H1 (cell line): Measurements from ENCODE around the gene RADX. TPM values are rescaled to one million over a fixed set of nuclear protein-coding genes. Genes with fewer than 3 reads are reported as not detected.

Source experiments
- CTCF ChIA-PET: fragments of 300-600 bp; sonication (Branson Sonifier 250); formaldehyde crosslinking; loops from one replicate; lab custom pipeline; 2021; ENCODE audit not compliant: partially characterized antibody; lab: Charles Lee
- POLR2A ChIA-PET: fragments of 300-600 bp; sonication (Branson Sonifier 250); formaldehyde crosslinking; loops from one replicate; lab custom pipeline; 2021; ENCODE audit warnings: inconsistent platforms; ENCODE audit not compliant: partially characterized antibody; lab: Charles Lee
- DNase-seq, 2 experiments: peaks; one replicate each; pipeline versions ENCODE4 v3.0.0 to v3.0.0-alpha.2; 2010 to 2022; ENCODE audit warnings: low spot score in 2 of 2, low read depth in 1 of 2, mixed read lengths in 1 of 2
- FAIRE-seq: peaks from 2 replicates; lab custom pipeline; 2011; peaks lifted over from hg19 to GRCh38; lab: Jason Lieb, UNC
- H2AFZ ChIP-seq: 2 replicates; pipeline ENCODE4 v1.8.1; 2012; ENCODE audit warnings: low read length, inconsistent platforms
- H2AK5ac ChIP-seq: 2 replicates; pipeline ENCODE4 v1.6.1; 2013; ENCODE audit warnings: low read depth, low read length
- H2BK120ac ChIP-seq: replicated peaks from 2 replicates; pipeline ENCODE3; 2013; ENCODE audit warnings: low read depth, low read length, inconsistent platforms
- H2BK12ac ChIP-seq: 2 replicates; pipeline ENCODE4 v1.6.1; 2013; ENCODE audit warnings: low read depth, low read length
- H2BK15ac ChIP-seq: 2 replicates; pipeline ENCODE4 v1.6.1; 2013; ENCODE audit warnings: low read length
- H2BK20ac ChIP-seq: 2 replicates; pipeline ENCODE4 v1.6.1; 2013; ENCODE audit warnings: low read length
- H2BK5ac ChIP-seq: 2 replicates; pipeline ENCODE4 v1.6.1; 2013; ENCODE audit warnings: low read depth, low read length
- H3K14ac ChIP-seq: 2 replicates; pipeline ENCODE4 v1.6.1; 2013; ENCODE audit warnings: inconsistent platforms; ENCODE audit not compliant: insufficient read length
- H3K18ac ChIP-seq: 2 replicates; pipeline ENCODE4 v1.6.1; 2013; ENCODE audit warnings: low read length; ENCODE audit errors: extremely low read depth
- H3K23ac ChIP-seq: 2 replicates; pipeline ENCODE4 v1.6.1; 2013; ENCODE audit warnings: inconsistent platforms; ENCODE audit not compliant: insufficient read length
- H3K23me2 ChIP-seq: 2 replicates; pipeline ENCODE4 v1.6.1; 2013; ENCODE audit warnings: low read depth, low read length
- H3K27ac ChIP-seq: 2 replicates; pipeline ENCODE4 v1.6.1; 2011; ENCODE audit warnings: low read depth, low read length, inconsistent platforms
- H3K27me3 ChIP-seq, 4 experiments: replicated peaks in 1 of 4; 1 replicate in 1 of 4; 2 replicates in 3 of 4; pipeline versions ENCODE4 v1.6.1 to v1.8.1; 2011 to 2013; ENCODE audit warnings: low read length in 3 of 4, mild to moderate bottlenecking in 3 of 4, inconsistent platforms in 2 of 4, mixed read lengths in 2 of 4, moderate library complexity in 1 of 4; ENCODE audit not compliant: control insufficient read depth in 3 of 4, insufficient read depth in 3 of 4; ENCODE audit errors: extremely low read depth in 1 of 4
- H3K36me3 ChIP-seq, 4 experiments: 2 replicates each; pipeline versions ENCODE4 v1.6.1 to v1.8.1; 2011 to 2013; ENCODE audit warnings: mild to moderate bottlenecking in 4 of 4, low read length in 3 of 4, moderate library complexity in 2 of 4, control low read depth in 1 of 4, inconsistent platforms in 1 of 4; ENCODE audit not compliant: insufficient read depth in 4 of 4, control insufficient read depth in 2 of 4
- H3K4ac ChIP-seq: replicated peaks from 2 replicates; pipeline ENCODE3; 2013; ENCODE audit warnings: low read length, low read depth, mixed read lengths, inconsistent platforms; ENCODE audit not compliant: insufficient read length
- H3K4me1 ChIP-seq, 4 experiments: replicated peaks in 1 of 4; 1 replicate in 1 of 4; 2 replicates in 3 of 4; pipeline versions ENCODE4 v1.6.1 to v1.8.1; 2011 to 2013; ENCODE audit warnings: low read length in 3 of 4, inconsistent platforms in 2 of 4, mixed read lengths in 1 of 4; ENCODE audit not compliant: insufficient read depth in 4 of 4, control insufficient read depth in 3 of 4
- H3K4me2 ChIP-seq, 2 experiments: 2 replicates each; pipeline versions ENCODE4 v1.6.1 to v1.8.1; 2011 to 2013; ENCODE audit warnings: low read depth in 2 of 2, low read length in 2 of 2, control low read depth in 1 of 2, inconsistent platforms in 1 of 2, mild to moderate bottlenecking in 1 of 2; ENCODE audit not compliant: insufficient read depth in 1 of 2
- H3K4me3 ChIP-seq, 4 experiments: fragments of 200-600, 300-600 bp in 1 of 4; sonication (generic), shearing (Covaris generic), sonication (Bioruptor Twin) in 1 of 4; 2 replicates each; pipeline versions ENCODE4 v1.5.1 to v1.8.1; 2011 to 2016; ENCODE audit warnings: low read length in 4 of 4, low read depth in 3 of 4, control low read depth in 2 of 4, inconsistent platforms in 2 of 4, mild to moderate bottlenecking in 2 of 4, mixed read lengths in 1 of 4, moderate library complexity in 1 of 4; ENCODE audit not compliant: insufficient read depth in 2 of 4; ENCODE audit errors: extremely low read depth in 1 of 4
- H3K56ac ChIP-seq: replicated peaks from 2 replicates; pipeline ENCODE3; 2013; ENCODE audit warnings: low read depth, mild to moderate bottlenecking, mixed read lengths, low read length, inconsistent platforms; ENCODE audit not compliant: insufficient read length
- H3K79me1 ChIP-seq: 2 replicates; pipeline ENCODE4 v1.6.1; 2013; ENCODE audit warnings: low read depth, low read length, control low read depth
- H3K79me2 ChIP-seq, 2 experiments: 2 replicates each; pipeline versions ENCODE4 v1.6.1 to v1.8.1; 2012 to 2013; ENCODE audit warnings: low read length in 2 of 2, mild to moderate bottlenecking in 2 of 2, inconsistent platforms in 1 of 2; ENCODE audit not compliant: insufficient read depth in 2 of 2, control insufficient read depth in 1 of 2
- H3K9ac ChIP-seq, 4 experiments: replicated peaks in 1 of 4; 1 replicate in 1 of 4; 2 replicates in 3 of 4; pipeline versions ENCODE4 v1.6.1 to v1.8.1; 2011 to 2013; ENCODE audit warnings: low read depth in 3 of 4, low read length in 3 of 4, control low read depth in 2 of 4, mild to moderate bottlenecking in 2 of 4, moderate library complexity in 2 of 4, inconsistent platforms in 1 of 4; ENCODE audit errors: extremely low read depth in 1 of 4
- H3K9me3 ChIP-seq, 2 experiments: 2 replicates each; pipeline versions ENCODE4 v1.6.1 to v1.8.1; 2012 to 2013; ENCODE audit warnings: mild to moderate bottlenecking in 2 of 2, moderate library complexity in 2 of 2, control low read depth in 1 of 2, inconsistent platforms in 1 of 2, low read depth in 1 of 2, low read length in 1 of 2, mixed read lengths in 1 of 2; ENCODE audit not compliant: insufficient read depth in 2 of 2
- H4K20me1 ChIP-seq, 2 experiments: replicated peaks in 1 of 2; 2 replicates each; pipeline versions ENCODE3 to v1.8.1; 2011 to 2013; ENCODE audit warnings: inconsistent platforms in 2 of 2, low read length in 2 of 2, mild to moderate bottlenecking in 1 of 2; ENCODE audit not compliant: insufficient read depth in 2 of 2, control insufficient read depth in 1 of 2
- H4K5ac ChIP-seq: 2 replicates; pipeline ENCODE4 v1.6.1; 2013; ENCODE audit warnings: low read length, low read depth, mixed read lengths, inconsistent platforms; ENCODE audit not compliant: insufficient read length
- H4K8ac ChIP-seq: 2 replicates; pipeline ENCODE4 v1.8.0; 2013; ENCODE audit warnings: mild to moderate bottlenecking, moderate library complexity, low read length, inconsistent platforms; ENCODE audit not compliant: insufficient read depth; ENCODE audit errors: extremely low read depth
- H4K91ac ChIP-seq: replicated peaks from 2 replicates; pipeline ENCODE3; 2013; ENCODE audit warnings: low read length, mixed read lengths, inconsistent platforms; ENCODE audit not compliant: insufficient read length
- BACH1 ChIP-seq: IDR thresholded peaks from 2 replicates; pipeline ENCODE4 v1.6.1; 2012; ENCODE audit warnings: low read length, improper control_type of control experiment
- CBX8 ChIP-seq: fragments of 300-800, 300-1000 bp; sonication (generic); IDR thresholded peaks from 2 replicates; pipeline ENCODE4 v1.7.1; 2016; ENCODE audit warnings: low read depth, low read length, borderline replicate concordance
- CHD1 ChIP-seq: IDR thresholded peaks from 2 replicates; pipeline ENCODE4 v1.6.1; 2012; ENCODE audit warnings: low read depth, low read length, improper control_type of control experiment
- CTBP2 ChIP-seq: IDR thresholded peaks from 2 replicates; pipeline ENCODE4 v1.7.0; 2011; ENCODE audit warnings: borderline replicate concordance, mild to moderate bottlenecking, moderate library complexity, mixed read lengths, low read length; ENCODE audit not compliant: insufficient read depth, insufficient read length
- CTCF ChIP-seq, 3 experiments: IDR thresholded peaks; 1 replicate in 2 of 3; 2 replicates in 1 of 3; pipeline versions ENCODE4 v1.5.1 to v1.6.1; 2011; ENCODE audit warnings: low read length in 3 of 3, mild to moderate bottlenecking in 3 of 3, inconsistent platforms in 2 of 3, low read depth in 1 of 3, moderate library complexity in 1 of 3; ENCODE audit not compliant: insufficient read depth in 1 of 3; ENCODE audit errors: control extremely low read depth in 1 of 3
- EZH2 ChIP-seq: fragments of 200-600 bp; sonication (generic); IDR thresholded peaks from 2 replicates; pipeline ENCODE4 v1.7.1; 2012; ENCODE audit warnings: low read depth, mild to moderate bottlenecking, moderate library complexity, low read length, inconsistent platforms; ENCODE audit not compliant: severe bottlenecking
- NANOG ChIP-seq: IDR thresholded peaks from 2 replicates; pipeline ENCODE4 v1.6.1; 2011; ENCODE audit warnings: low read length, low read depth, mild to moderate bottlenecking, inconsistent platforms; ENCODE audit not compliant: insufficient read depth, poor library complexity, severe bottlenecking
- POU5F1 ChIP-seq: IDR thresholded peaks from 2 replicates; pipeline ENCODE4 v1.6.1; 2011; ENCODE audit warnings: low read depth, mild to moderate bottlenecking, low read length, moderate library complexity
- SIN3A ChIP-seq, 2 experiments: IDR thresholded peaks in 1 of 2; conservative IDR thresholded peaks in 1 of 2; 2 replicates each; pipeline ENCODE4 v1.6.1; 2011 to 2012; ENCODE audit warnings: low read length in 2 of 2, improper control_type of control experiment in 1 of 2, low read depth in 1 of 2, mild to moderate bottlenecking in 1 of 2
- TBP ChIP-seq: IDR thresholded peaks from 2 replicates; pipeline ENCODE4 v1.6.1; 2011; ENCODE audit warnings: low read depth, low read length, improper control_type of control experiment
- TEAD4 ChIP-seq: IDR thresholded peaks from 2 replicates; pipeline ENCODE4 v1.6.1; 2012; ENCODE audit warnings: low read depth, low read length, inconsistent platforms, mixed read lengths
- ZNF274 ChIP-seq: IDR thresholded peaks from 2 replicates; pipeline ENCODE4 v1.7.0; 2012; ENCODE audit warnings: low read length, borderline replicate concordance; ENCODE audit errors: extremely low read depth
- WGBS, 2 experiments: shearing (Covaris generic) in 1 of 2; methylation state at CpG; one replicate each; pipeline versions ENCODE4 v1.1.6 to v1.1.7; 2013 to 2015; ENCODE audit warnings: low lambda C conversion rate in 2 of 2, mixed read lengths in 2 of 2, inconsistent platforms in 1 of 2, low coverage in 1 of 2, missing lambda C conversion rate in 1 of 2; ENCODE audit not compliant: insufficient replicate concordance in 2 of 2, insufficient coverage in 1 of 2, insufficient read length in 1 of 2; ENCODE audit errors: extremely low coverage in 1 of 2, missing lambda C conversion rate in 1 of 2; 5-methylcytosine and 5-hydroxymethylcytosine counted together
- polyA plus RNA-seq, 7 experiments: library from polyadenylated mRNA; depleted of rRNA in 3 of 7; stranded (reverse) in 5 of 7; unstranded in 2 of 7; fragments of >200 nt in 5 of 7; fragments of 200-250 nt in 2 of 7; gene quantifications; 1 replicate in 5 of 7; 2 replicates in 1 of 7; 4 replicates in 1 of 7; pipeline versions ENCODE4 v1.2.1 to v1.2.3, GENCODE V29; 2011 to 2013; ENCODE audit warnings: missing spikeins in 2 of 7, mixed read lengths in 2 of 7
- total RNA-seq: library from RNA; stranded (reverse); fragmentation: NEBNext Ultra II Directional; extraction: Animal tissue kit (Norgen Biotek cat#: 25700); gene quantifications from 2 replicates; pipeline ENCODE4 v1.2.1, GENCODE V29; 2021

RADX gene
- total and polyA plus RNA-seq, 2 of the 8 experiments (the other 6 are each of a cell fraction or from before 2014, with no cell fraction given): 1.7 to 4.5 TPM

GRCh38 chrX:106564986-106565385 is 46.8 kb upstream of the RADX start:
- Histone ChIP-seq H4K5ac (no peak overlapping the region), H3K36me3 (no peaks in the 10 kb centered on the region), H3K27ac (no peak overlapping the region), H4K91ac (no peak overlapping the region), H2BK12ac (no peak overlapping the region), H3K18ac (no peak overlapping the region), H4K8ac (no peak overlapping the region), H2BK15ac (no peak overlapping the region), H3K27me3 (no peaks in the 10 kb centered on the region), H3K79me2 (no peaks in the 10 kb centered on the region), H3K4me3 (no peak overlapping the region), H4K20me1 (no peaks in the 10 kb centered on the region), H2AK5ac (no peak overlapping the region), H3K56ac (no peak overlapping the region), H2AFZ (no peak overlapping the region), H3K4ac (no peak overlapping the region), H2BK5ac (no peak overlapping the region), H3K9ac (no peak overlapping the region), H3K23ac (no peak overlapping the region), H3K4me1 (no peaks in the 10 kb centered on the region), H2BK120ac (no peak overlapping the region), H3K14ac (no peak overlapping the region), H3K79me1 (no peaks in the 10 kb centered on the region), H2BK20ac (no peak overlapping the region), H3K9me3 (no peaks in the 10 kb centered on the region), H3K23me2 (no peaks in the 10 kb centered on the region), H3K4me2 (no peak overlapping the region)
- no peak for DNase-seq
- FAIRE-seq: no peak
- ChIA-PET CTCF (no interaction called here), POLR2A (no interaction called here)
- 59% methylated on average over 2 of the region's 2 CpGs; no CpG with 5 or more reads in 1 of the 2 experiments for WGBS, 2 experiments
- TF ChIP-seq BACH1 (no peak), NANOG (no peak), ZNF274 (no peak), CHD1 (no peak), POU5F1 (no peak), CTBP2 (no peak), TBP (no peak), CTCF (IDR thresholded peaks at IDR 0.05; ENCODE audit: control extremely low read depth in 1 of 3, insufficient read depth in 1 of 3, low read depth in 1 of 3, low read length in 3 of 3) (no peak), EZH2 (no peak), TEAD4 (no peak), SIN3A (conservative IDR thresholded peaks at IDR 0.05 in 1 of 2, IDR thresholded peaks at IDR 0.05 in 1 of 2; ENCODE audit: low read depth in 1 of 2, low read length in 2 of 2) (no peak), CBX8 (no peak)
